Measurements from ENCODE around the gene LSM3.

The LSM3 gene

DNA sequence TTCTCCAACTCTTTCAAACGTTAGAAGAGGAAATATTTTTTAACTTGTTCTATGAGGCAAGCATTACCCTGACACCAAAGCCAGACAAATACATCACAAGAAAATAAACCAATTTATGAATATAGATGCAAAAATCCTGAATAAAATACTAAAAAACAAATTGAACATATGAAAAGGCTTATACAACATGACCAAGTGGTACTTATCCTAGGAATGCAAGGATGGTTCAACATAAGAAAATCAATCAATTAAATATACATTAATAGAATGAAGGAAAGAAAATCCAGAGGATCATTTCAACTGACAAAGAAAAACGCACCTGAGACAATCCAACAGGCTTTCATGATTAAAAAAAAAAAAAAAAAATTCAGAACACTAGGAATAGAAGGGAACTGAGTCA, 17.3 kb upstream of the LSM3 start:
- TF ChIP-seq, protein P1, sequence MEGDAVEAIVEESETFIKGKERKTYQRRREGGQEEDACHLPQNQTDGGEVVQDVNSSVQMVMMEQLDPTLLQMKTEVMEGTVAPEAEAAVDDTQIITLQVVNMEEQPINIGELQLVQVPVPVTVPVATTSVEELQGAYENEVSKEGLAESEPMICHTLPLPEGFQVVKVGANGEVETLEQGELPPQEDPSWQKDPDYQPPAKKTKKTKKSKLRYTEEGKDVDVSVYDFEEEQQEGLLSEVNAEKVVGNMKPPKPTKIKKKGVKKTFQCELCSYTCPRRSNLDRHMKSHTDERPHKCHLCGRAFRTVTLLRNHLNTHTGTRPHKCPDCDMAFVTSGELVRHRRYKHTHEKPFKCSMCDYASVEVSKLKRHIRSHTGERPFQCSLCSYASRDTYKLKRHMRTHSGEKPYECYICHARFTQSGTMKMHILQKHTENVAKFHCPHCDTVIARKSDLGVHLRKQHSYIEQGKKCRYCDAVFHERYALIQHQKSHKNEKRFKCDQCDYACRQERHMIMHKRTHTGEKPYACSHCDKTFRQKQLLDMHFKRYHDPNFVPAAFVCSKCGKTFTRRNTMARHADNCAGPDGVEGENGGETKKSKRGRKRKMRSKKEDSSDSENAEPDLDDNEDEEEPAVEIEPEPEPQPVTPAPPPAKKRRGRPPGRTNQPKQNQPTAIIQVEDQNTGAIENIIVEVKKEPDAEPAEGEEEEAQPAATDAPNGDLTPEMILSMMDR (IDR thresholded peaks at IDR 0.05; ENCODE audit: extremely low read depth, insufficient read depth, missing control alignments), result no peak
- DNase-seq (ENCODE audit: low spot score), result no peak
- in situ Hi-C loops (cut with MboI; ENCODE audit: low pct_unique_long_range_greater_than_20kb, low sequenced_read_pairs, unreplicated experiment), result no loop called here

DNA sequence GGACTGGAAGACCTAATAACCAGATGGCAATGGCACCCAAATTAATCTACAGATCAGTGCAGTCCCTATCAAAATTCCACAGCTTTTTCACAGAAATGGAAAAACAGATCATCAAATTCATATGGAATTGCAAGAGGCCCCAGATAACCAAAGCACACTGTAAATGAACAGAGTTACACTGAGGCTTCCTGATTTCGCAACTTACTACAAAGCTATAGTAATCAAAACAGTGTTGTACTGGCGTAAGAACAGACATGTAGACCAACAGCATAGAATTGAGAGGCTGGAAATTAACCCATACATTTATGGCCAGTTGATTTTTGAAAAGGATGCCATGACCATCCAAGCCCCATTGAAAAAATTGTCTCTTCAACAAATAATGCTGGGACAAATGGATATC, 16.4 kb upstream of the LSM3 start:
- TF ChIP-seq, protein P1 (IDR thresholded peaks at IDR 0.05; ENCODE audit: extremely low read depth, insufficient read depth, missing control alignments), result no peak
- DNase-seq (ENCODE audit: low spot score), result no peak
- in situ Hi-C loops (cut with MboI; ENCODE audit: low pct_unique_long_range_greater_than_20kb, low sequenced_read_pairs, unreplicated experiment), result no loop called here

GRCh38 chr3:14166877-14167603, 11.6 kb upstream of the LSM3 start:
- in situ Hi-C loops (cut with MboI; ENCODE audit: low pct_unique_long_range_greater_than_20kb, low sequenced_read_pairs, unreplicated experiment), result no loop called here
- no peak for DNase-seq (ENCODE audit: low spot score)
- TF ChIP-seq, protein P1 (IDR thresholded peaks at IDR 0.05; ENCODE audit: extremely low read depth, insufficient read depth, missing control alignments), result no peak

DNA sequence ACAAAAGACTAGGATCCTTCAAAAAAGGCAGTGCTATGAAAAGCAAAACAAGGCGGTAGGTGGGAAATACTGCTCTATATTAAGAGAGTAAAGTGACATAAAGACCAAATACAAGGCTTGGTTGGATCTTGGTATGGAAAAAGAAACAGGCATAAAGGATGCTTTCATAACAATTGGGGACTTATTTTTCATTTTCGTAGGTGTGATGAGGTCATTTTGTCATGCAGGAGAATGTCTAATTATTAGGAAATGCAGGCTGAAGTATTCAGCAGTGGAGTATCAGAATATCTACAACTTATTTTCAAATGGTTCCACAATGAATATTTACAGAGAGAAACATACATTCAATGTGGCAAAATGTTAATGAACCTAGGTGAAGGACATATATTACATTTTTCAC, 9.2 kb upstream of the LSM3 start:
- DNase-seq (ENCODE audit: low spot score), result no peak
- TF ChIP-seq, protein P1 (IDR thresholded peaks at IDR 0.05; ENCODE audit: extremely low read depth, insufficient read depth, missing control alignments), result no peak
- in situ Hi-C loops (cut with MboI; ENCODE audit: low pct_unique_long_range_greater_than_20kb, low sequenced_read_pairs, unreplicated experiment), result no loop called here

DNA sequence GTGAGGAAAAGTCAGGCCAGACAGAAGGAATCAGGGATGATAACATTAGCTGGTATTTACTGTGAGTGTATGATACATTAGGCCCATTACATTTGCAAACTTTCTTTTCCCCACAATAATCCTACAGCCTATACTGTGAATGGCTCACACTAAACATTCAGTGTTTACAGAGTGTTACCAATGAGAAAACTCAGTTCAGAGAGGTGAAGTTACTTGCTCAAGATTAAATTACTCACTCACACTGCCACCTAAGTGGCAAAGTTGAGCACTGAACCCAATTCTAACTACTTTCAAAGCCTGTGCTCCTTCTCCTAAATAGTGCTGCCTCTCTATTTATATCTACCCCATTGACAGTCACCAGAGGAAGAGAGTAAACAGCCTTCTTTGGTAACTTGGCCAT, 8.7 kb upstream of the LSM3 start:
- no peak for DNase-seq (ENCODE audit: low spot score)
- TF ChIP-seq, protein P1 (IDR thresholded peaks at IDR 0.05; ENCODE audit: extremely low read depth, insufficient read depth, missing control alignments), result no peak
- in situ Hi-C loops (cut with MboI; ENCODE audit: low pct_unique_long_range_greater_than_20kb, low sequenced_read_pairs, unreplicated experiment), result no loop called here

- DNase-seq (ENCODE audit: low spot score), result no peak
- in situ Hi-C loops (cut with MboI; ENCODE audit: low pct_unique_long_range_greater_than_20kb, low sequenced_read_pairs, unreplicated experiment), result no loop called here
- TF ChIP-seq, protein P1 (IDR thresholded peaks at IDR 0.05; ENCODE audit: extremely low read depth, insufficient read depth, missing control alignments), result no peak
These were observed 8.0 kb upstream of the LSM3 start for GRCh38 chr3:14170531-14171159.
